Psoas muscle (tissue), 8 donors: ENCODE measurements around the gene RUNX2. TPM values are rescaled to one million over a fixed set of nuclear protein-coding genes. Genes with fewer than 3 reads are reported as not detected.

Source experiments
- ATAC-seq, 4 donors: fragments of 200-7000 bp; cut with Tn5 transposase; one replicate each; pipeline ENCODE4 v1.9.1; 2020; ENCODE audit warnings: moderate library complexity in 3 of 4, mild to moderate bottlenecking in 2 of 4
- DNase-seq, 2 donors: peaks; one replicate each; pipeline ENCODE4 v3.0.0-alpha.2; 2020
- H3K27ac ChIP-seq: fragments of 200-600 bp; one replicate; pipeline ENCODE4 v1.8.0; 2022
- H3K27me3 ChIP-seq, 3 donors: fragments of 200-600 bp in 1 of 3; one replicate each; pipeline versions ENCODE4 v1.6.1 to v1.8.0; 2013 to 2022; ENCODE audit warnings: low read length in 2 of 3, mild to moderate bottlenecking in 2 of 3, moderate library complexity in 1 of 3; ENCODE audit not compliant: insufficient read depth in 3 of 3
- H3K36me3 ChIP-seq, 2 donors: fragments of 200-600 bp in 1 of 2; one replicate each; pipeline versions ENCODE4 v1.6.1 to v1.8.0; 2013 to 2022; ENCODE audit warnings: low read depth in 1 of 2, mild to moderate bottlenecking in 1 of 2, moderate library complexity in 1 of 2; ENCODE audit not compliant: insufficient read depth in 1 of 2
- H3K4me1 ChIP-seq: fragments of 200-600 bp; one replicate; pipeline ENCODE4 v1.8.0; 2022
- H3K4me3 ChIP-seq: fragments of 200-600 bp; one replicate; pipeline ENCODE4 v1.8.0; 2022; ENCODE audit warnings: mild to moderate bottlenecking
- H3K9me3 ChIP-seq: fragments of 200-600 bp; one replicate; pipeline ENCODE4 v1.8.0; 2022
- WGBS, 3 donors: extraction: QIAGEN DNeasy Blood & Tissue Kit; methylation state at CpG; one replicate each; pipeline versions ENCODE4 v1.1.6 to v1.1.7; 2013; 5-methylcytosine and 5-hydroxymethylcytosine counted together
- intact Hi-C, 2 donors: fragments of 100-400 bp; cut with DNase I; formaldehyde crosslinking; loops; one replicate each; pipeline versions ENCODE4 v1.11.0 to v1.14.2; 2022
- polyA plus RNA-seq, 3 donors: library from polyadenylated mRNA; stranded (reverse); fragments of 200-250 nt; gene quantifications; one replicate each; pipeline ENCODE4 v1.2.3, GENCODE V29; 2013
- total RNA-seq, 4 donors: library from RNA; stranded (reverse); fragmentation: NEBNext Ultra II Directional in 2 of 4; extraction: Animal tissue kit (Norgen Biotek cat#: 25700) in 2 of 4; gene quantifications; one replicate each; pipeline versions ENCODE4 v1.2.1 to v1.2.4, GENCODE V29; 2021 to 2023
- TF ChIP-seq, protein P1 (sequence below): fragments of 200-600 bp; IDR thresholded peaks from one replicate; pipeline ENCODE4 v1.8.0; 2022; ENCODE audit warnings: antibody characterized with exemption
- donor health status: healthy with polysubstance abuse.
- donor health status: DM: no; HTN: no; CAD: no; lungs with moderate emphysema.
- donor health status: Bipolar disorder and iron deficiency.
- donor health status: healthy.
- donor health status: DM: yes; HTN: yes; CAD: no.
- donor health status: DM: no; HTN: no; CAD: no.
- donor health status: DM: no; HTN: no; CAD: no.
- donor health status: DM: yes; HTN: yes; CAD: no.

RUNX2 gene
- total and polyA plus RNA-seq, 7 donors: 0.07 to 0.69 (median 0.21) TPM

- intact Hi-C loops: no loop called here
- H3K4me3 ChIP-seq: no peak overlapping the region
These were observed 278.8 kb downstream of the RUNX2 start for GRCh38 chr6:45606831-45607400.

GRCh38 chr6:45607798-45608197, 279.7 kb downstream of the RUNX2 start:
- no peaks in the 10 kb centered on the region for H3K9me3 ChIP-seq
- H3K27me3 ChIP-seq: no peaks in the 10 kb centered on the region
- intact Hi-C loops: no loop called here
- H3K4me1 ChIP-seq: peaks cover 6% of the 10 kb centered on the region
- ATAC-seq: peak in 1 of 4 donors; percentile 26
- WGBS, 3 donors: 46 to 61% (median 55%) methylated on average over 4 of the region's 4 CpGs
- H3K4me3 ChIP-seq: no peak overlapping the region
- H3K27ac ChIP-seq: no peak overlapping the region
- TF ChIP-seq, protein P1, sequence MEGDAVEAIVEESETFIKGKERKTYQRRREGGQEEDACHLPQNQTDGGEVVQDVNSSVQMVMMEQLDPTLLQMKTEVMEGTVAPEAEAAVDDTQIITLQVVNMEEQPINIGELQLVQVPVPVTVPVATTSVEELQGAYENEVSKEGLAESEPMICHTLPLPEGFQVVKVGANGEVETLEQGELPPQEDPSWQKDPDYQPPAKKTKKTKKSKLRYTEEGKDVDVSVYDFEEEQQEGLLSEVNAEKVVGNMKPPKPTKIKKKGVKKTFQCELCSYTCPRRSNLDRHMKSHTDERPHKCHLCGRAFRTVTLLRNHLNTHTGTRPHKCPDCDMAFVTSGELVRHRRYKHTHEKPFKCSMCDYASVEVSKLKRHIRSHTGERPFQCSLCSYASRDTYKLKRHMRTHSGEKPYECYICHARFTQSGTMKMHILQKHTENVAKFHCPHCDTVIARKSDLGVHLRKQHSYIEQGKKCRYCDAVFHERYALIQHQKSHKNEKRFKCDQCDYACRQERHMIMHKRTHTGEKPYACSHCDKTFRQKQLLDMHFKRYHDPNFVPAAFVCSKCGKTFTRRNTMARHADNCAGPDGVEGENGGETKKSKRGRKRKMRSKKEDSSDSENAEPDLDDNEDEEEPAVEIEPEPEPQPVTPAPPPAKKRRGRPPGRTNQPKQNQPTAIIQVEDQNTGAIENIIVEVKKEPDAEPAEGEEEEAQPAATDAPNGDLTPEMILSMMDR: no peak
- no peaks in the 10 kb centered on the region for H3K36me3 ChIP-seq
- no peak for DNase-seq

More at GRCh38 chr6:45606831-45607400, 278.8 kb downstream of the RUNX2 start:
- Histone ChIP-seq H3K9me3 (no peaks in the 10 kb centered on the region), H3K27me3 (no peaks in the 10 kb centered on the region), H3K4me1 (peaks cover 6% of the 10 kb centered on the region), H3K36me3 (no peaks in the 10 kb centered on the region), H3K27ac (no peak overlapping the region)
- TF ChIP-seq, protein P1: no peak
- no peak for ATAC-seq
- WGBS, 3 donors: 70 to 84% (median 75%) methylated on average over 7 of the region's 7 CpGs
- no peak for DNase-seq

DNA sequence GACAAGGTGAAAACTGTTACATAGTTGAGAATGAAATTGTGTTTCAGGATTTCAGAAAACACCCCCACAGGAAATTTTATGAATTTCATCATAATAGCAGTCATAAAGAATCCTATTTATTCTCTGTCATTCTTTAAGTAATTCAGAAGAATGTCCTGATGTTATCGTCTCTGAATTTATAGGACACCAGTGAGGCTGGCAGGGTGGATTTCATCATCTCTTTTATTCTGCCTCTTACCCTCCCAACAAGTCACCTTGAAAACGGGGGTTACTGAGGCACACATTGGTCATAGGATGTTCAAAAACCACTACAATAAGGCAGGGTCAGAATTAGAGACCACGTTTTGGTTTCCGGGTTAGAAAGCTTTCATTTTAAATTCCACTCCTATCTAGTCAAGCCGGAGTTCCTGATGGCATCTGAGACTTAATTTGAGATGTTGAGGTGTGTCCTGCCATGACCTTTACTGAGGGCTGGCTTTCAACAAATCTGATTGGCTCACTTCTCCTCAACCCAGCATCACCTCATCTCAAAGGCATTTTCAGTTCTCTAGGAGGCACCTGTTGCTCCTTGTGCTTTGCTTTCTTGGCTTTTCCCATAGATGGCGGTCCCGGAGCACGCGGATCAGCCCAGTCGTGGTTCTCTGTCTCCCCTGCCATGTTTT, 280.3 kb downstream of the RUNX2 start:
- 36 to 61% (median 47%) methylated on average over 10 of the region's 10 CpGs for WGBS, 3 donors
- H3K27ac ChIP-seq: no peak overlapping the region
- no peaks in the 10 kb centered on the region for H3K27me3 ChIP-seq
- H3K4me3 ChIP-seq: no peak overlapping the region
- peaks cover 6% of the 10 kb centered on the region for H3K4me1 ChIP-seq
- intact Hi-C loops: no loop called here
- TF ChIP-seq, protein P1: no peak
- peak in 2 of 4 donors; percentile 48 to 62 for ATAC-seq
- H3K36me3 ChIP-seq: no peaks in the 10 kb centered on the region
- DNase-seq: no peak
- no peaks in the 10 kb centered on the region for H3K9me3 ChIP-seq

DNA sequence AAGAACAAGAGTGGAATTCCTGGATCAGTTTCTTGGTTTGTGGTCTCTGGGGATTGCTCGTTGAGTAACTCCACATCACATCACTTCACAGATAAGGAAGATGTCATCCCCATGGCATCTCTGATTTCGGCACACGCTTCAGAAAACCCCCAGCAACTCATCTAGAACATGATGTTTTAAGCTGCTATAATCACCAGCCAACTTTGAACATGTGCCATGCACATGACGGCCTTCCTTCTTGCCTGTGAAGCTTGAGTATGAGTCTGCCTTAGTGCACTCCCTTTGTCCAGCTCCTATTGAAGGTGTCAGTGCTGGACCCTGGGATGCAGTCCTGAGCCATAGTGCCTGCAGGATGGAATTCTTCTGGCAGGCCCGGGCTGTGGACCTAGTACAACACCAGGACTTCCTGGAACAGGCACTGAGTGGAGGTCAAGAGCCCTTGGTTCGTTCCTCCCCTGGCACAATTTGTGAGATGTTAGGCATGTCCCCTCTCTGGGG, 281.1 kb downstream of the RUNX2 start:
- ATAC-seq (peak in 3 of 4 donors; percentile 37 to 74 (median 45)), DNase-seq (peak in 1 of 2 donors; percentile 59)
- Histone ChIP-seq H3K36me3 (no peaks in the 10 kb centered on the region), H3K4me3 (no peak overlapping the region), H3K27me3 (no peaks in the 10 kb centered on the region), H3K4me1 (peaks cover 6% of the 10 kb centered on the region), H3K27ac (no peak overlapping the region), H3K9me3 (no peaks in the 10 kb centered on the region)
- intact Hi-C loops: no loop called here
- TF ChIP-seq, protein P1: no peak
- WGBS, 3 donors: 50 to 79% (median 58%) methylated on average over 6 of the region's 6 CpGs
